Inflammatory macrophage treated with lipopolysaccharide for 4 hours (primary cell): ENCODE data around the gene CTSO.

Source experiments
- DNase-seq: peaks from one replicate; pipeline ENCODE4 v3.0.0-alpha.2; 2020

Gene CTSO

GRCh38 chr4:155953151-155954117 is at the start of gene CTSO:
CTSO (minus strand) TSS chr4:155953866; CDS start chr4:155953847, 19 bp downstream.
- DNase-seq = peak; percentile 78

GRCh38 chr4:156000491-156000890 is 46.8 kb upstream of the CTSO start:
- DNase-seq = no peak

- no peak for DNase-seq
These were observed 46.1 kb upstream of the CTSO start for GRCh38 chr4:155999725-156000124.

GRCh38 chr4:155995069-155995468 is 41.4 kb upstream of the CTSO start:
- no peak for DNase-seq

GRCh38 chr4:155984106-155984797 is 30.6 kb upstream of the CTSO start:
- DNase-seq = no peak

GRCh38 chr4:155982736-155983385 is 29.2 kb upstream of the CTSO start:
- no peak for DNase-seq

GRCh38 chr4:155978810-155979209 is 25.1 kb upstream of the CTSO start:
- DNase-seq = no peak

GRCh38 chr4:155975511-155975910 is 21.8 kb upstream of the CTSO start:
- no peak for DNase-seq

GRCh38 chr4:155974996-155975395 is 21.3 kb upstream of the CTSO start:
- DNase-seq = no peak

GRCh38 chr4:155974476-155974749 is 20.7 kb upstream of the CTSO start:
- no peak for DNase-seq

- no peak for DNase-seq
These were observed 20.2 kb upstream of the CTSO start for GRCh38 chr4:155973639-155974475.

GRCh38 chr4:155972098-155972497 is 18.4 kb upstream of the CTSO start:
- DNase-seq = peak; percentile 59

GRCh38 chr4:155966731-155967395 is 13.2 kb upstream of the CTSO start:
- DNase-seq = no peak

GRCh38 chr4:155966171-155966570 is 12.5 kb upstream of the CTSO start:
- peak; percentile 13 for DNase-seq

GRCh38 chr4:155964016-155964891 is 10.6 kb upstream of the CTSO start:
- DNase-seq = no peak

GRCh38 chr4:155962767-155963166 is 9.1 kb upstream of the CTSO start:
- no peak for DNase-seq

GRCh38 chr4:155961575-155961974 is 7.9 kb upstream of the CTSO start:
- no peak for DNase-seq

- no peak for DNase-seq
These were observed 6.9 kb upstream of the CTSO start for GRCh38 chr4:155960522-155960921.

GRCh38 chr4:155959417-155959816 is 5.8 kb upstream of the CTSO start:
- no peak for DNase-seq

GRCh38 chr4:155956461-155956860 is 2.8 kb upstream of the CTSO start:
- no peak for DNase-seq

GRCh38 chr4:155954939-155955338 is 1.3 kb upstream of the CTSO start:
- DNase-seq = no peak
